Hepatocyte (in vitro differentiated cells): ENCODE results near the gene EXOC8.

Experiments
- EZH2 ChIP-seq: fragments of 200-600 bp; sonication (generic); IDR thresholded peaks from 2 replicates; pipeline ENCODE4 v1.6.1; 2016; ENCODE audit warnings: antibody characterized with exemption, mild to moderate bottlenecking, borderline replicate concordance
- TF ChIP-seq, protein P1 (sequence below): fragments of 200-600 bp; sonication (generic); IDR thresholded peaks from 2 replicates; pipeline ENCODE4 v1.5.1; 2016; ENCODE audit warnings: antibody characterized with exemption, mild to moderate bottlenecking; ENCODE audit not compliant: poor library complexity

GRCh38 chr1:231286603-231287002 is 51.0 kb downstream of the EXOC8 start:
- TF ChIP-seq, protein P1, sequence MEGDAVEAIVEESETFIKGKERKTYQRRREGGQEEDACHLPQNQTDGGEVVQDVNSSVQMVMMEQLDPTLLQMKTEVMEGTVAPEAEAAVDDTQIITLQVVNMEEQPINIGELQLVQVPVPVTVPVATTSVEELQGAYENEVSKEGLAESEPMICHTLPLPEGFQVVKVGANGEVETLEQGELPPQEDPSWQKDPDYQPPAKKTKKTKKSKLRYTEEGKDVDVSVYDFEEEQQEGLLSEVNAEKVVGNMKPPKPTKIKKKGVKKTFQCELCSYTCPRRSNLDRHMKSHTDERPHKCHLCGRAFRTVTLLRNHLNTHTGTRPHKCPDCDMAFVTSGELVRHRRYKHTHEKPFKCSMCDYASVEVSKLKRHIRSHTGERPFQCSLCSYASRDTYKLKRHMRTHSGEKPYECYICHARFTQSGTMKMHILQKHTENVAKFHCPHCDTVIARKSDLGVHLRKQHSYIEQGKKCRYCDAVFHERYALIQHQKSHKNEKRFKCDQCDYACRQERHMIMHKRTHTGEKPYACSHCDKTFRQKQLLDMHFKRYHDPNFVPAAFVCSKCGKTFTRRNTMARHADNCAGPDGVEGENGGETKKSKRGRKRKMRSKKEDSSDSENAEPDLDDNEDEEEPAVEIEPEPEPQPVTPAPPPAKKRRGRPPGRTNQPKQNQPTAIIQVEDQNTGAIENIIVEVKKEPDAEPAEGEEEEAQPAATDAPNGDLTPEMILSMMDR = no peak
- TF ChIP-seq EZH2 = no peak
